K562 (cell line): ENCODE measurements around the gene CPLX3.

ENCODE experiments used
- BHLHE40 ChIP-seq: IDR thresholded peaks from 2 replicates; pipeline ENCODE4 v1.6.1; 2011; ENCODE audit warnings: low read length, improper control_type of control experiment
- CC2D1A ChIP-seq: fragments of 450-650 bp; IDR thresholded peaks from 2 replicates; pipeline ENCODE4 v1.6.1; 2017; ENCODE audit warnings: mild to moderate bottlenecking
- CEBPB ChIP-seq: fragments of 450-650 bp; IDR thresholded peaks from 2 replicates; pipeline ENCODE4 v1.6.1; 2016; ENCODE audit warnings: missing genetic modification characterization, missing compliant biosample characterization
- POLR2AphosphoS2 ChIP-seq: IDR thresholded peaks from 2 replicates; pipeline ENCODE4 v1.6.1; 2012; ENCODE audit warnings: low read length, improper control_type of control experiment
- RBM22 ChIP-seq: fragments of 200-400 bp; formaldehyde crosslinking; IDR thresholded peaks from 2 replicates; pipeline ENCODE4 v1.6.1; 2018; ENCODE audit warnings: low read length, low read depth; ENCODE audit not compliant: poor library complexity, severe bottlenecking
- ZNF274 ChIP-seq: IDR thresholded peaks from 2 replicates; pipeline ENCODE4 v1.6.1; 2011; ENCODE audit warnings: low read depth, mild to moderate bottlenecking, low read length, moderate library complexity, borderline replicate concordance

GRCh38 chr15:74826921-74827320, 494 bp downstream of the CPLX3 start:
- TF ChIP-seq CC2D1A (no peak), BHLHE40 (no peak), RBM22 (no peak), CEBPB (tag) (no peak), POLR2AphosphoS2 (no peak), ZNF274 (no peak)
